HEK293T (cell line): ENCODE data around the gene PPM1H.

Source experiments
- ARNT ChIP-seq: fragments of 450-650 bp; IDR thresholded peaks from 2 replicates; pipeline ENCODE4 v1.6.1; 2017; ENCODE audit warnings: mild to moderate bottlenecking
- BHLHE40 ChIP-seq: fragments of 450-650 bp; IDR thresholded peaks from 2 replicates; pipeline ENCODE4 v1.6.1; 2016; ENCODE audit warnings: mild to moderate bottlenecking, moderate library complexity, borderline replicate concordance
- CTBP1 ChIP-seq: fragments of 450-650 bp; IDR thresholded peaks from 2 replicates; pipeline ENCODE4 v1.6.1; 2016; ENCODE audit warnings: borderline replicate concordance
- ELF4 ChIP-seq: fragments of 450-650 bp; IDR thresholded peaks from 2 replicates; pipeline ENCODE4 v1.6.1; 2017; ENCODE audit warnings: antibody characterized with exemption
- FOXM1 ChIP-seq: fragments of 450-650 bp; IDR thresholded peaks from 2 replicates; pipeline ENCODE4 v1.6.1; 2017; ENCODE audit warnings: mild to moderate bottlenecking, borderline replicate concordance
- LEF1 ChIP-seq: fragments of 450-650 bp; IDR thresholded peaks from 2 replicates; pipeline ENCODE4 v1.6.1; 2017; ENCODE audit warnings: mild to moderate bottlenecking, borderline replicate concordance
- NFRKB ChIP-seq: fragments of 450-650 bp; IDR thresholded peaks from 2 replicates; pipeline ENCODE4 v1.6.1; 2016; ENCODE audit warnings: mild to moderate bottlenecking, moderate library complexity
- PKNOX1 ChIP-seq: fragments of 450-650 bp; IDR thresholded peaks from 2 replicates; pipeline ENCODE4 v1.6.1; 2016
- SP1 ChIP-seq: fragments of 450-650 bp; IDR thresholded peaks from 2 replicates; pipeline ENCODE4 v1.6.1; 2017
- SUZ12 ChIP-seq: fragments of 450-650 bp; IDR thresholded peaks from 2 replicates; pipeline ENCODE4 v1.6.1; 2016; ENCODE audit warnings: mild to moderate bottlenecking
- TARDBP ChIP-seq: fragments of 450-650 bp; IDR thresholded peaks from 2 replicates; pipeline ENCODE4 v1.6.1; 2016
- ZNF384 ChIP-seq: fragments of 450-650 bp; IDR thresholded peaks from 2 replicates; pipeline ENCODE4 v1.6.1; 2016

GRCh38 chr12:62925680-62926079 lies 9.3 kb downstream of the PPM1H start:
- TF ChIP-seq FOXM1 (no peak), SUZ12 (no peak), NFRKB (no peak), BHLHE40 (no peak), SP1 (no peak), LEF1 (no peak), PKNOX1 (no peak), TARDBP (no peak), CTBP1 (no peak), ZNF384 (no peak), ELF4 (no peak), ARNT (no peak)
